GM23338 (cell line): ENCODE results near the gene ZNF282. TPM values are rescaled to one million over a fixed set of nuclear protein-coding genes. Genes with fewer than 3 reads are reported as not detected.

ENCODE experiments used
- ATAC-seq: fragments of 200-7000 bp; cut with Tn5 transposase; 3 replicates; pipeline ENCODE4 v1.9.1; 2020
- DNase-seq: peaks from one replicate; pipeline ENCODE4 v3.0.0-alpha.2; 2015; ENCODE audit warnings: low spot score
- H2AFZ ChIP-seq: fragments of 200-600 bp; sonication (generic); 2 replicates; pipeline ENCODE4 v1.8.0; 2016; ENCODE audit warnings: antibody characterized with exemption, mild to moderate bottlenecking, moderate library complexity
- H3F3A ChIP-seq: fragments of 200-600 bp; sonication (generic); replicated peaks from 2 replicates; pipeline ENCODE4 v1.8.0; 2017; ENCODE audit warnings: antibody characterized with exemption, mixed run types, low read depth
- H3K27ac ChIP-seq: fragments of 200-600 bp; sonication (generic); 2 replicates; pipeline ENCODE4 v1.6.1; 2016; ENCODE audit warnings: low read depth
- H3K27me3 ChIP-seq: fragments of 200-600 bp; sonication (generic); 2 replicates; pipeline ENCODE4 v1.8.0; 2016; ENCODE audit warnings: mild to moderate bottlenecking, mixed run types, moderate library complexity; ENCODE audit not compliant: insufficient read depth
- H3K36me3 ChIP-seq: fragments of 200-600 bp; sonication (generic); 2 replicates; pipeline ENCODE4 v1.8.0; 2016; ENCODE audit warnings: mild to moderate bottlenecking; ENCODE audit not compliant: insufficient read depth
- H3K4me1 ChIP-seq: fragments of 200-600 bp; sonication (generic); 2 replicates; pipeline ENCODE4 v1.8.0; 2016; ENCODE audit warnings: mild to moderate bottlenecking, moderate library complexity; ENCODE audit not compliant: insufficient read depth
- H3K4me2 ChIP-seq: fragments of 200-600 bp; sonication (generic); 2 replicates; pipeline ENCODE4 v1.7.1; 2017; ENCODE audit warnings: mixed run types
- H3K4me3 ChIP-seq: fragments of 200-600 bp; sonication (generic); 2 replicates; pipeline ENCODE4 v1.6.1; 2016; ENCODE audit warnings: mixed run types
- H3K79me2 ChIP-seq: fragments of 200-600 bp; sonication (generic); replicated peaks from 2 replicates; pipeline ENCODE4 v1.8.0; 2017; ENCODE audit warnings: mild to moderate bottlenecking; ENCODE audit not compliant: insufficient read depth
- H3K9me2 ChIP-seq: fragments of 200-600 bp; sonication (generic); 2 replicates; pipeline ENCODE4 v1.8.0; 2017; ENCODE audit not compliant: insufficient read depth
- H4K20me1 ChIP-seq: fragments of 200-600 bp; sonication (generic); replicated peaks from 2 replicates; pipeline ENCODE4 v1.8.0; 2017; ENCODE audit warnings: mild to moderate bottlenecking; ENCODE audit not compliant: insufficient read depth
- H3K27ac Mint-ChIP-seq: 2 replicates; pipeline ENCODE4 v1.8.0; 2020; ENCODE audit warnings: inconsistent platforms, mild to moderate bottlenecking, moderate library complexity, mixed read lengths
- H3K27me3 Mint-ChIP-seq: 3 replicates; pipeline ENCODE4 v1.8.0; 2022; ENCODE audit warnings: low read depth, mild to moderate bottlenecking, moderate library complexity, mixed read lengths, inconsistent platforms; ENCODE audit not compliant: insufficient read depth, poor library complexity
- H3K36me3 Mint-ChIP-seq: 3 replicates; pipeline ENCODE4 v1.8.0; 2021; ENCODE audit warnings: low read depth, mild to moderate bottlenecking, inconsistent platforms, moderate library complexity, mixed read lengths
- H3K4me1 Mint-ChIP-seq: 3 replicates; pipeline ENCODE4 v1.8.0; 2020; ENCODE audit warnings: mild to moderate bottlenecking, inconsistent platforms, mixed read lengths
- H3K4me3 Mint-ChIP-seq: 3 replicates; pipeline ENCODE4 v1.8.0; 2021; ENCODE audit warnings: moderate library complexity, mild to moderate bottlenecking, inconsistent platforms, mixed read lengths
- H3K9me3 Mint-ChIP-seq: 3 replicates; pipeline ENCODE4 v1.8.0; 2020; ENCODE audit warnings: moderate library complexity, mild to moderate bottlenecking, inconsistent platforms, mixed read lengths
- CREB1 ChIP-seq: fragments of 250-450 bp; sonication (Bioruptor Pico); IDR thresholded peaks from 2 replicates; pipeline ENCODE4 v1.5.0; 2020; ENCODE audit warnings: low read depth, mild to moderate bottlenecking, moderate library complexity
- EZH2phosphoT487 ChIP-seq: fragments of 200-600 bp; sonication (generic); IDR thresholded peaks from one replicate; pipeline ENCODE4 v1.8.1; 2018; ENCODE audit warnings: antibody characterized with exemption; ENCODE audit not compliant: unreplicated experiment
- JUNB ChIP-seq: IDR thresholded peaks from one replicate; pipeline ENCODE4 v1.6.1; 2016; ENCODE audit warnings: antibody characterized with exemption; ENCODE audit not compliant: unreplicated experiment
- NANOG ChIP-seq: IDR thresholded peaks from 2 replicates; pipeline ENCODE4 v1.6.1; 2016; ENCODE audit warnings: antibody characterized with exemption, borderline replicate concordance
- POLR2AphosphoS5 ChIP-seq: IDR thresholded peaks from 2 replicates; pipeline ENCODE4 v1.6.1; 2016; ENCODE audit warnings: antibody characterized with exemption, low read depth
- REST ChIP-seq: IDR thresholded peaks from one replicate; pipeline ENCODE4 v1.6.1; 2018; ENCODE audit warnings: antibody characterized with exemption; ENCODE audit not compliant: unreplicated experiment
- STAT1 ChIP-seq: IDR thresholded peaks from one replicate; pipeline ENCODE4 v1.6.1; 2016; ENCODE audit warnings: antibody characterized with exemption; ENCODE audit not compliant: unreplicated experiment
- ZNF114 ChIP-seq: fragments of 250-450 bp; sonication (Bioruptor Pico); IDR thresholded peaks from 2 replicates; pipeline ENCODE4 v1.5.0; 2020; ENCODE audit warnings: mild to moderate bottlenecking, moderate library complexity
- ZNF331 ChIP-seq: fragments of 250-450 bp; sonication (Bioruptor Pico); IDR thresholded peaks from 2 replicates; pipeline ENCODE4 v1.5.0; 2020; ENCODE audit warnings: low read depth, mild to moderate bottlenecking, moderate library complexity
- ZNF462 ChIP-seq: fragments of 250-450 bp; sonication (Bioruptor Pico); IDR thresholded peaks from 2 replicates; pipeline ENCODE4 v1.5.0; 2020; ENCODE audit warnings: mild to moderate bottlenecking, moderate library complexity
- polyA plus RNA-seq: library from polyadenylated mRNA; unstranded; fragments of >200 nt; fragmentation: Nextera tagmentation; extraction: Ambion mirVana; gene quantifications from 2 replicates; pipeline ENCODE4 v1.2.1, GENCODE V29; 2016
- total RNA-seq: library from RNA; depleted of rRNA; stranded (reverse); fragments of >200 nt; shearing (Covaris generic); gene quantifications from 2 replicates; pipeline ENCODE4 v1.2.3, GENCODE V29; 2014
- TF ChIP-seq, protein P1 (sequence below), 2 experiments: fragments of 200-600 bp in 1 of 2; sonication (generic) in 1 of 2; conservative IDR thresholded peaks; 2 replicates each; pipeline versions ENCODE4 v1.5.1 to v1.6.1; 2016 to 2017; ENCODE audit warnings: antibody characterized with exemption in 2 of 2, low read depth in 2 of 2, mild to moderate bottlenecking in 2 of 2, moderate library complexity in 1 of 2

ZNF282 gene
- total and polyA plus RNA-seq, 2 experiments from 2014 or later: 7.2 to 36.3 TPM

- TF ChIP-seq, protein P1, sequence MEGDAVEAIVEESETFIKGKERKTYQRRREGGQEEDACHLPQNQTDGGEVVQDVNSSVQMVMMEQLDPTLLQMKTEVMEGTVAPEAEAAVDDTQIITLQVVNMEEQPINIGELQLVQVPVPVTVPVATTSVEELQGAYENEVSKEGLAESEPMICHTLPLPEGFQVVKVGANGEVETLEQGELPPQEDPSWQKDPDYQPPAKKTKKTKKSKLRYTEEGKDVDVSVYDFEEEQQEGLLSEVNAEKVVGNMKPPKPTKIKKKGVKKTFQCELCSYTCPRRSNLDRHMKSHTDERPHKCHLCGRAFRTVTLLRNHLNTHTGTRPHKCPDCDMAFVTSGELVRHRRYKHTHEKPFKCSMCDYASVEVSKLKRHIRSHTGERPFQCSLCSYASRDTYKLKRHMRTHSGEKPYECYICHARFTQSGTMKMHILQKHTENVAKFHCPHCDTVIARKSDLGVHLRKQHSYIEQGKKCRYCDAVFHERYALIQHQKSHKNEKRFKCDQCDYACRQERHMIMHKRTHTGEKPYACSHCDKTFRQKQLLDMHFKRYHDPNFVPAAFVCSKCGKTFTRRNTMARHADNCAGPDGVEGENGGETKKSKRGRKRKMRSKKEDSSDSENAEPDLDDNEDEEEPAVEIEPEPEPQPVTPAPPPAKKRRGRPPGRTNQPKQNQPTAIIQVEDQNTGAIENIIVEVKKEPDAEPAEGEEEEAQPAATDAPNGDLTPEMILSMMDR (conservative IDR thresholded peaks at IDR 0.05; ENCODE audit: low read depth in 2 of 2): no peak
- TF ChIP-seq NANOG: no peak
These were observed 34.0 kb upstream of the ZNF282 start (continued) for GRCh38 chr7:149161241-149161848.

DNA sequence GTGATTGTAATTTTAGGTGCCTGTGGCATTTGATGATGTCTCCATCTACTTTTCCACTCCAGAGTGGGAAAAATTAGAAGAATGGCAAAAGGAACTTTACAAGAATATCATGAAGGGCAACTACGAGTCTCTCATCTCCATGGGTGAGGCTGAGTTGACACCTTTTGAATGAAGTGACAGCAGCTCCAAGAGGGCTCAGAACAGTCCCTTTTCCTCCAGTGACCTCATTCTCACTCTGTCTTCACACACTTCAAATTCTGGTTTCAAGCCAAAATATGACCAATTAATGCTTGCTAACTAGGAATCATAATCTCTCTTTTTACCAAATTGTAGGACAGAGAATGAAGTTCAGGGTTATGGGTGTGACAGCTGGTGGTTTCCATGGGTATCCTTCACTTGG is 29.2 kb upstream of the ZNF282 start:
- Mint-ChIP-seq H3K36me3 (peaks cover 98% of the 10 kb centered on the region), H3K9me3 (no peaks in the 10 kb centered on the region), H3K27me3 (peaks cover 9% of the 10 kb centered on the region), H3K27ac (no peak overlapping the region), H3K4me1 (no peaks in the 10 kb centered on the region), H3K4me3 (no peak overlapping the region)
- no peak overlapping the region for H3K4me3 ChIP-seq
- H3K4me1 ChIP-seq: no peaks in the 10 kb centered on the region
- H2AFZ ChIP-seq: no peak overlapping the region
- H3F3A ChIP-seq: peaks cover 43% of the 10 kb centered on the region
- H4K20me1 ChIP-seq: peaks cover 64% of the 10 kb centered on the region
- peak overlapping the region; percentile 85; the same call in 1 of the 2 replicates for H3K27ac ChIP-seq
- peaks cover 99% of the 10 kb centered on the region for H3K79me2 ChIP-seq
- H3K36me3 ChIP-seq: peaks cover 86% of the 10 kb centered on the region
- H3K27me3 ChIP-seq: no peaks in the 10 kb centered on the region
- DNase-seq (no peak), ATAC-seq (no peak)
- no peak overlapping the region for H3K4me2 ChIP-seq
- no peaks in the 10 kb centered on the region for H3K9me2 ChIP-seq
- TF ChIP-seq POLR2AphosphoS5 (no peak), REST (no peak), ZNF331 (CRISPR knock-in tag) (no peak), STAT1 (no peak), JUNB (no peak), EZH2phosphoT487 (no peak), ZNF462 (no peak), CREB1 (CRISPR knock-in tag) (no peak), ZNF114 (CRISPR knock-in tag) (no peak), NANOG (no peak)
- TF ChIP-seq, protein P1 (conservative IDR thresholded peaks at IDR 0.05; ENCODE audit: low read depth in 2 of 2): no peak
